ENCODE data around the gene DCLK1. TPM values are rescaled to one million over a fixed set of nuclear protein-coding genes. Genes with fewer than 3 reads are reported as not detected.

DCLK1 gene
- total RNA-seq, 1 experiment from 2014 or later = 0.10 TPM

- Histone ChIP-seq H2AFZ (ENCODE audit: low read depth, low read length, poor library complexity, severe bottlenecking) (no peak overlapping the region), H3K36me3 (ENCODE audit: control insufficient read depth in 1 of 2, insufficient read depth in 2 of 2, low read length in 2 of 2) (no peaks in the 10 kb centered on the region), H3K79me2 (ENCODE audit: insufficient read depth, low read length) (no peaks in the 10 kb centered on the region), H4K20me1 (ENCODE audit: insufficient read depth) (no peaks in the 10 kb centered on the region), H3K9me2 (ENCODE audit: insufficient read depth) (no peaks in the 10 kb centered on the region), H3K4me1 (ENCODE audit: control insufficient read depth in 1 of 2, insufficient read depth in 2 of 2, low read length in 2 of 2) (no peaks in the 10 kb centered on the region), H3K9me3 (ENCODE audit: control insufficient read depth in 1 of 2, insufficient read depth in 1 of 2, low read depth in 1 of 2, low read length in 2 of 2) (no peaks in the 10 kb centered on the region), H3K27me3 (ENCODE audit: insufficient read depth, low read length) (peaks cover 31% of the 10 kb centered on the region; the same call in 1 of the 2 replicates), H3K4me3 (replicated peaks in 1 of 2; ENCODE audit: low read depth in 1 of 2, low read length in 2 of 2) (no peak overlapping the region), H3K27ac (ENCODE audit: low read depth, low read length) (no peak overlapping the region), H3K4me2 (ENCODE audit: low read length) (no peak overlapping the region), H3K9ac (ENCODE audit: low read length) (no peak overlapping the region)
- DNase-seq (ENCODE audit: low read depth, low spot score) (no peak), ATAC-seq (no peak)
- no TSS peak for BruUV-seq (replicated peaks)
- CTCF ChIA-PET = no interaction called here
- RAD21 ChIA-PET (ENCODE audit: low non-redundant PET in 1 of 2, low total read pairs in 2 of 2, uncharacterized antibody in 2 of 2, unreplicated experiment in 2 of 2) = no interaction called here
- intact Hi-C loops (cut with micrococcal nuclease) = no loop called here
- POLR2A ChIA-PET = no interaction called here
- TF ChIP-seq CBX3 (IDR thresholded peaks at IDR 0.05; ENCODE audit: low read depth) (no peak), CEBPB (IDR thresholded peaks at IDR 0.05; ENCODE audit: low read depth) (no peak), ELF1 (IDR thresholded peaks at IDR 0.05; ENCODE audit: borderline replicate concordance, low read depth) (no peak), FOSL1 (IDR thresholded peaks at IDR 0.05; ENCODE audit: low read depth) (no peak), MAX (IDR thresholded peaks at IDR 0.05) (no peak), RAD21 (IDR thresholded peaks at IDR 0.05; ENCODE audit: low read depth) (no peak)
- TF ChIP-seq, protein P1, sequence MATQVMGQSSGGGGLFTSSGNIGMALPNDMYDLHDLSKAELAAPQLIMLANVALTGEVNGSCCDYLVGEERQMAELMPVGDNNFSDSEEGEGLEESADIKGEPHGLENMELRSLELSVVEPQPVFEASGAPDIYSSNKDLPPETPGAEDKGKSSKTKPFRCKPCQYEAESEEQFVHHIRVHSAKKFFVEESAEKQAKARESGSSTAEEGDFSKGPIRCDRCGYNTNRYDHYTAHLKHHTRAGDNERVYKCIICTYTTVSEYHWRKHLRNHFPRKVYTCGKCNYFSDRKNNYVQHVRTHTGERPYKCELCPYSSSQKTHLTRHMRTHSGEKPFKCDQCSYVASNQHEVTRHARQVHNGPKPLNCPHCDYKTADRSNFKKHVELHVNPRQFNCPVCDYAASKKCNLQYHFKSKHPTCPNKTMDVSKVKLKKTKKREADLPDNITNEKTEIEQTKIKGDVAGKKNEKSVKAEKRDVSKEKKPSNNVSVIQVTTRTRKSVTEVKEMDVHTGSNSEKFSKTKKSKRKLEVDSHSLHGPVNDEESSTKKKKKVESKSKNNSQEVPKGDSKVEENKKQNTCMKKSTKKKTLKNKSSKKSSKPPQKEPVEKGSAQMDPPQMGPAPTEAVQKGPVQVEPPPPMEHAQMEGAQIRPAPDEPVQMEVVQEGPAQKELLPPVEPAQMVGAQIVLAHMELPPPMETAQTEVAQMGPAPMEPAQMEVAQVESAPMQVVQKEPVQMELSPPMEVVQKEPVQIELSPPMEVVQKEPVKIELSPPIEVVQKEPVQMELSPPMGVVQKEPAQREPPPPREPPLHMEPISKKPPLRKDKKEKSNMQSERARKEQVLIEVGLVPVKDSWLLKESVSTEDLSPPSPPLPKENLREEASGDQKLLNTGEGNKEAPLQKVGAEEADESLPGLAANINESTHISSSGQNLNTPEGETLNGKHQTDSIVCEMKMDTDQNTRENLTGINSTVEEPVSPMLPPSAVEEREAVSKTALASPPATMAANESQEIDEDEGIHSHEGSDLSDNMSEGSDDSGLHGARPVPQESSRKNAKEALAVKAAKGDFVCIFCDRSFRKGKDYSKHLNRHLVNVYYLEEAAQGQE (IDR thresholded peaks at IDR 0.05; ENCODE audit: low read depth) = no peak
Observed at GRCh38 chr13:35841060-35841521, 290.1 kb downstream of the DCLK1 start.

DNA sequence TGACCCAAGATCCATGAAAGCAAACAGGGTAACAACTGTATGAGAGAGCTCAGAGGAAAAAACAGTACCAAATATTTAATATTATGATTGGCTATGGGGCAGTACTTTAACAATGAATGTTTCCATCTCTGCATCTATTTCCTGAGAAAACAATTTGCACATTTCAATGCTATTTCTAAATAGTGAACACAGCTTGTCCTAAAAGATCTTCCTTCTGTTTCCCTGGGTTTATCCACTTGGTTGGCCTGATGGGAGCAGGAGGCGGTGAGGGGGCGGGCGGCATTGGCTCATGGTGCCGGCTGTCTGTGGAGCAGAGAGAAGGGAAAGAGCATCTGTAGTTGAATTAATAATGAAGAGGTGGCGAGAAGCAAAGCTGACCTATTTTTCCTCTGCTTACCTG, 291.4 kb downstream of the DCLK1 start:
- BruUV-seq (replicated peaks) = no TSS peak
- RAD21 ChIA-PET (ENCODE audit: low non-redundant PET in 1 of 2, low total read pairs in 2 of 2, uncharacterized antibody in 2 of 2, unreplicated experiment in 2 of 2) = no interaction called here
- POLR2A ChIA-PET = no interaction called here
- H3K4me3 ChIP-seq (replicated peaks in 1 of 2; ENCODE audit: low read depth in 1 of 2, low read length in 2 of 2) = no peak overlapping the region
- H3K27me3 ChIP-seq (ENCODE audit: insufficient read depth, low read length) = peaks cover 35% of the 10 kb centered on the region
- ATAC-seq (no peak), DNase-seq (ENCODE audit: low read depth, low spot score) (no peak)
- no peaks in the 10 kb centered on the region for H3K79me2 ChIP-seq (ENCODE audit: insufficient read depth, low read length)
- CTCF ChIA-PET = interaction anchor here (1.7 kb wide), 1 partner anchor 13 kb away, joined by 4 read pairs; no protein-coding TSS in a partner anchor
- no peak overlapping the region for H3K9ac ChIP-seq (ENCODE audit: low read length)
- H3K4me1 ChIP-seq (ENCODE audit: control insufficient read depth in 1 of 2, insufficient read depth in 2 of 2, low read length in 2 of 2) = no peaks in the 10 kb centered on the region
- H3K36me3 ChIP-seq (ENCODE audit: control insufficient read depth in 1 of 2, insufficient read depth in 2 of 2, low read length in 2 of 2) = no peaks in the 10 kb centered on the region
- no peak overlapping the region for H3K4me2 ChIP-seq (ENCODE audit: low read length)
- no peaks in the 10 kb centered on the region for H4K20me1 ChIP-seq (ENCODE audit: insufficient read depth)
- no peaks in the 10 kb centered on the region for H3K9me3 ChIP-seq (ENCODE audit: control insufficient read depth in 1 of 2, insufficient read depth in 1 of 2, low read depth in 1 of 2, low read length in 2 of 2)
- intact Hi-C loops (cut with micrococcal nuclease) = no loop called here
- no peaks in the 10 kb centered on the region for H3K9me2 ChIP-seq (ENCODE audit: insufficient read depth)
- no peak overlapping the region for H3K27ac ChIP-seq (ENCODE audit: low read depth, low read length)
- no peak overlapping the region for H2AFZ ChIP-seq (ENCODE audit: low read depth, low read length, poor library complexity, severe bottlenecking)
- TF ChIP-seq JUND (IDR thresholded peaks at IDR 0.05) (no peak), FOSL1 (IDR thresholded peaks at IDR 0.05; ENCODE audit: low read depth) (no peak), ZFX (IDR thresholded peaks at IDR 0.05) (no peak), CBX3 (IDR thresholded peaks at IDR 0.05; ENCODE audit: low read depth) (no peak), ELF1 (IDR thresholded peaks at IDR 0.05; ENCODE audit: borderline replicate concordance, low read depth) (no peak), CEBPB (IDR thresholded peaks at IDR 0.05; ENCODE audit: low read depth) (no peak), EZH2 (IDR thresholded peaks at IDR 0.05) (no peak), EZH2phosphoT487 (IDR thresholded peaks at IDR 0.05; ENCODE audit: borderline replicate concordance) (no peak), SRF (IDR thresholded peaks at IDR 0.05; ENCODE audit: low read depth) (no peak), TCF7L2 (IDR thresholded peaks at IDR 0.05; ENCODE audit: borderline replicate concordance, extremely low read depth, insufficient read depth, insufficient read length) (no peak), MAX (IDR thresholded peaks at IDR 0.05) (no peak)
- TF ChIP-seq, protein P1 (IDR thresholded peaks at IDR 0.05; ENCODE audit: low read depth) = no peak
